ENCODE results near the gene RABEPK.
"Not testable (repeated sequence)": the region's sequence is repeated elsewhere in the genome, so short reads cannot be mapped to it uniquely, and the experiment has no call there.

The RABEPK gene

DNA sequence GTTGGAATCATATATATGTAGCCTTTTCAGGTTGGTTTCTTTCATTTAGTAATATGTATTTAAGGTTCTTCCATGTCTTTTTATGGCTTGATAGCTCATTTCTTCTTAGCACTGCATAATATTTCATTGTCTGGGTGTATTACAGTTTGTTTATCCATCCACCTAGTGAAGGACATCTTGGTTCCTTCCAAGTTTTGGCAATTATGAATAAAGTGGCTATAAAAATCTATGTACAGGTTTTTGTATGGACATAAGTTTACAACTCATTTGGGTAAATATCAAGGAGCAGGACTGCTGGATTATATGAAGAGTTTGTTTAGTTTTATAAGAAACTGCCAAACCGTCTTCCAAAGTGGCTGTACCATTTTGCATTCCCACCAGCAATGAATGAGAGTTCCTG is 22.5 kb upstream of the RABEPK start:
- Histone ChIP-seq H3K14ac (ENCODE audit: low read length) (no peak overlapping the region), H4K91ac (ENCODE audit: low read depth, low read length, poor library complexity) (no peak overlapping the region), H3K4ac (ENCODE audit: low read length) (no peak overlapping the region), H2BK120ac (ENCODE audit: low read depth, low read length) (no peak overlapping the region), H4K8ac (ENCODE audit: low read depth, low read length) (no peak overlapping the region), H3K4me3 (ENCODE audit: low read length in 2 of 2) (no peak overlapping the region), H3K9ac (ENCODE audit: low read depth, low read length, poor library complexity) (no peak overlapping the region), H2BK5ac (ENCODE audit: low read length) (no peak overlapping the region), H2AFZ (ENCODE audit: low read length) (no peak overlapping the region), H3K4me1 (ENCODE audit: control insufficient read depth in 2 of 2, insufficient read depth in 1 of 2, low read depth in 1 of 2, low read length in 2 of 2) (no peaks in the 10 kb centered on the region), H3K36me3 (replicated peaks in 1 of 2; ENCODE audit: control insufficient read depth in 2 of 2, insufficient read depth in 2 of 2, low read length in 2 of 2) (peaks cover 0 to 21% of the 10 kb centered on the region in 2 donors), H3K79me1 (ENCODE audit: low read depth, low read length) (peaks cover 2% of the 10 kb centered on the region), H2AK5ac (ENCODE audit: low read depth, low read length) (no peak overlapping the region), H3K27ac (replicated peaks; ENCODE audit: low read length) (no peak overlapping the region), H2BK12ac (ENCODE audit: low read length) (no peak overlapping the region), H3K23ac (ENCODE audit: low read depth, low read length, poor library complexity) (no peak overlapping the region), H3K18ac (ENCODE audit: low read length) (no peak overlapping the region), H3K27me3 (ENCODE audit: control insufficient read depth in 3 of 3, insufficient read depth in 3 of 3, low read depth in 1 of 3, low read length in 3 of 3) (no peaks in the 10 kb centered on the region), H2BK15ac (ENCODE audit: low read length) (no peak overlapping the region), H3K9me3 (replicated peaks in 1 of 2; ENCODE audit: control insufficient read depth in 2 of 2, insufficient read depth in 1 of 2, low read depth in 1 of 2, low read length in 2 of 2) (peaks cover 0 to 7% of the 10 kb centered on the region in 2 donors), H3K4me2 (ENCODE audit: insufficient read depth, low read length, poor library complexity, severe bottlenecking) (no peak overlapping the region)
- WGBS, 2 donors (ENCODE audit: extremely low coverage in 2 of 2, insufficient read length in 2 of 2, insufficient replicate concordance in 1 of 2), result no CpG with 5 or more reads among the region's 1 CpG
- DNase-seq (ENCODE audit: low spot score), result no peak

- not testable (repeated sequence) for H2BK15ac ChIP-seq (ENCODE audit: low read length); H2BK12ac ChIP-seq (ENCODE audit: low read length); H2AK5ac ChIP-seq (ENCODE audit: low read depth, low read length); H2AFZ ChIP-seq (ENCODE audit: low read length); H3K27me3 ChIP-seq (ENCODE audit: control insufficient read depth in 3 of 3, insufficient read depth in 3 of 3, low read depth in 1 of 3, low read length in 3 of 3); H4K91ac ChIP-seq (ENCODE audit: low read depth, low read length, poor library complexity); H3K18ac ChIP-seq (ENCODE audit: low read length); H3K27ac ChIP-seq (replicated peaks; ENCODE audit: low read length); H4K8ac ChIP-seq (ENCODE audit: low read depth, low read length); H3K4me3 ChIP-seq (ENCODE audit: low read length in 2 of 2); H3K23ac ChIP-seq (ENCODE audit: low read depth, low read length, poor library complexity); H3K79me1 ChIP-seq (ENCODE audit: low read depth, low read length); H2BK120ac ChIP-seq (ENCODE audit: low read depth, low read length); H3K9me3 ChIP-seq (replicated peaks in 1 of 2; ENCODE audit: control insufficient read depth in 2 of 2, insufficient read depth in 1 of 2, low read depth in 1 of 2, low read length in 2 of 2); H3K4ac ChIP-seq (ENCODE audit: low read length); H3K4me2 ChIP-seq (ENCODE audit: insufficient read depth, low read length, poor library complexity, severe bottlenecking); H3K9ac ChIP-seq (ENCODE audit: low read depth, low read length, poor library complexity); DNase-seq (ENCODE audit: low spot score); H2BK5ac ChIP-seq (ENCODE audit: low read length); H3K4me1 ChIP-seq (ENCODE audit: control insufficient read depth in 2 of 2, insufficient read depth in 1 of 2, low read depth in 1 of 2, low read length in 2 of 2); H3K14ac ChIP-seq (ENCODE audit: low read length)
- peaks cover 0 to 17% of the 10 kb centered on the region in 2 donors for H3K36me3 ChIP-seq (replicated peaks in 1 of 2; ENCODE audit: control insufficient read depth in 2 of 2, insufficient read depth in 2 of 2, low read length in 2 of 2)
- WGBS, 2 donors (ENCODE audit: extremely low coverage in 2 of 2, insufficient read length in 2 of 2, insufficient replicate concordance in 1 of 2), result no CpG with 5 or more reads among the region's 4 CpGs
These were observed 20.6 kb upstream of the RABEPK start for GRCh38 chr9:125179776-125180175.

DNA sequence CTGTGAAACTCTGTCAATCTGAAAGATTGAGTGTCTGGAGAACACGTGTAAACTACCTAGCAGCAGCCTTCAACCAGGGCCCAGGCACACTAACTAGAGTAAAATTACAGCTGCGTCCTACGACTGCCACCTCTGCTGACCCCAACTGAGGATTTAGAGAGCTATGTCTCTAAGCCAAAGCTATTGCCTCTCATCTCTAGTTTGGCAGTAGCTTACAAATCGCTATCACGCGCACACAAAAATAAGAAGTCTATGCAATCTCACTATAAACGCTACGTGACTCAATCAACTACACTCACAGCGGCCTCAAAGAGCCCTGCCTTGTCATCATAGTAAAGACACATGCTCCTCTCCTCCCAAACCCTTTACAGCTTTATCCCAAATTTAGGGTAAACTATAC is 19.5 kb upstream of the RABEPK start:
- 100% methylated on average over 4 of the region's 9 CpGs; no CpG with 5 or more reads in 1 of the 2 donors for WGBS, 2 donors (ENCODE audit: extremely low coverage in 2 of 2, insufficient read length in 2 of 2, insufficient replicate concordance in 1 of 2)
- Histone ChIP-seq H3K27ac (replicated peaks; ENCODE audit: low read length) (no peak overlapping the region), H2BK120ac (ENCODE audit: low read depth, low read length) (no peak overlapping the region), H3K9ac (ENCODE audit: low read depth, low read length, poor library complexity) (no peak overlapping the region), H2BK15ac (ENCODE audit: low read length) (no peak overlapping the region), H2AK5ac (ENCODE audit: low read depth, low read length) (no peak overlapping the region), H2BK5ac (ENCODE audit: low read length) (no peak overlapping the region), H2BK12ac (ENCODE audit: low read length) (no peak overlapping the region), H3K14ac (ENCODE audit: low read length) (no peak overlapping the region), H3K4ac (ENCODE audit: low read length) (no peak overlapping the region), H3K27me3 (ENCODE audit: control insufficient read depth in 3 of 3, insufficient read depth in 3 of 3, low read depth in 1 of 3, low read length in 3 of 3) (no peaks in the 10 kb centered on the region), H3K23ac (ENCODE audit: low read depth, low read length, poor library complexity) (no peak overlapping the region), H3K4me1 (ENCODE audit: control insufficient read depth in 2 of 2, insufficient read depth in 1 of 2, low read depth in 1 of 2, low read length in 2 of 2) (no peaks in the 10 kb centered on the region), H3K79me1 (ENCODE audit: low read depth, low read length) (peaks cover 4% of the 10 kb centered on the region), H4K8ac (ENCODE audit: low read depth, low read length) (no peak overlapping the region), H4K91ac (ENCODE audit: low read depth, low read length, poor library complexity) (no peak overlapping the region), H3K4me2 (ENCODE audit: insufficient read depth, low read length, poor library complexity, severe bottlenecking) (no peak overlapping the region), H3K36me3 (replicated peaks in 1 of 2; ENCODE audit: control insufficient read depth in 2 of 2, insufficient read depth in 2 of 2, low read length in 2 of 2) (peaks cover 0 to 20% of the 10 kb centered on the region in 2 donors), H2AFZ (ENCODE audit: low read length) (no peak overlapping the region), H3K9me3 (replicated peaks in 1 of 2; ENCODE audit: control insufficient read depth in 2 of 2, insufficient read depth in 1 of 2, low read depth in 1 of 2, low read length in 2 of 2) (peaks cover 0 to 7% of the 10 kb centered on the region in 2 donors), H3K4me3 (ENCODE audit: low read length in 2 of 2) (no peak overlapping the region), H3K18ac (ENCODE audit: low read length) (no peak overlapping the region)
- DNase-seq (ENCODE audit: low spot score), result no peak

- not testable (repeated sequence) for H3K14ac ChIP-seq (ENCODE audit: low read length); H3K4me2 ChIP-seq (ENCODE audit: insufficient read depth, low read length, poor library complexity, severe bottlenecking); H3K4me1 ChIP-seq (ENCODE audit: control insufficient read depth in 2 of 2, insufficient read depth in 1 of 2, low read depth in 1 of 2, low read length in 2 of 2); DNase-seq (ENCODE audit: low spot score); H3K27ac ChIP-seq (replicated peaks; ENCODE audit: low read length); H4K8ac ChIP-seq (ENCODE audit: low read depth, low read length); H2AFZ ChIP-seq (ENCODE audit: low read length); H4K91ac ChIP-seq (ENCODE audit: low read depth, low read length, poor library complexity); H2BK5ac ChIP-seq (ENCODE audit: low read length); H3K23ac ChIP-seq (ENCODE audit: low read depth, low read length, poor library complexity); H2BK15ac ChIP-seq (ENCODE audit: low read length); H2BK120ac ChIP-seq (ENCODE audit: low read depth, low read length); H3K18ac ChIP-seq (ENCODE audit: low read length); H3K4ac ChIP-seq (ENCODE audit: low read length); H2AK5ac ChIP-seq (ENCODE audit: low read depth, low read length); H3K27me3 ChIP-seq (ENCODE audit: control insufficient read depth in 3 of 3, insufficient read depth in 3 of 3, low read depth in 1 of 3, low read length in 3 of 3); H3K79me1 ChIP-seq (ENCODE audit: low read depth, low read length); H3K4me3 ChIP-seq (ENCODE audit: low read length in 2 of 2); H2BK12ac ChIP-seq (ENCODE audit: low read length); H3K9me3 ChIP-seq (replicated peaks in 1 of 2; ENCODE audit: control insufficient read depth in 2 of 2, insufficient read depth in 1 of 2, low read depth in 1 of 2, low read length in 2 of 2); H3K9ac ChIP-seq (ENCODE audit: low read depth, low read length, poor library complexity)
- peaks cover 0 to 22% of the 10 kb centered on the region in 2 donors for H3K36me3 ChIP-seq (replicated peaks in 1 of 2; ENCODE audit: control insufficient read depth in 2 of 2, insufficient read depth in 2 of 2, low read length in 2 of 2)
- WGBS, 2 donors (ENCODE audit: extremely low coverage in 2 of 2, insufficient read length in 2 of 2, insufficient replicate concordance in 1 of 2), result no CpG with 5 or more reads among the region's 4 CpGs
These were observed 18.6 kb upstream of the RABEPK start for GRCh38 chr9:125181756-125182155.

All from neuronal stem cell (in vitro differentiated cells).